Ishikawa (cell line): Measurements from ENCODE around the gene PGAP3.

Source experiments
- YY1 ChIP-seq: IDR thresholded peaks from 2 replicates; pipeline ENCODE4 v1.6.1; 2012; ENCODE audit warnings: low read depth
- TF ChIP-seq, protein P1 (sequence below): IDR thresholded peaks from 2 replicates; pipeline ENCODE4 v1.6.1; 2012

DNA sequence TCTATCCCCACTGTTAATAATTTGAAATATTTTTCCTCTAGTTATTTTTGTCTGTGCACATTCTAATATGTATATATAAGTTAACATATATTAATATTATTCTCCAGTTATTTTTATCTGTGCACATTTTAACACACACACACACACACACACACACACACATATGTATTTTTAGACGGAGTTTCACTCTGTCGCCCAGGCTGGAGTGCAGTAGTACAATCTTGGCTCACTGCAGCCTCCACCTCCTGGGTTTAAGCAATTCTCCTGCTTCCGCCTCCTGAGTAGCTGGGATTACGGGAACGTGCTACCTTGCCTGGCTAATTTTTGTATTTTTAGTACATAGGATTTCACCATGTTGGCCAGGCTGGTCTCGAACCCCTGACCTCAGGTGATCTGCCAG lies 29.8 kb upstream of the PGAP3 start:
- TF ChIP-seq YY1, result no peak
- TF ChIP-seq, protein P1, sequence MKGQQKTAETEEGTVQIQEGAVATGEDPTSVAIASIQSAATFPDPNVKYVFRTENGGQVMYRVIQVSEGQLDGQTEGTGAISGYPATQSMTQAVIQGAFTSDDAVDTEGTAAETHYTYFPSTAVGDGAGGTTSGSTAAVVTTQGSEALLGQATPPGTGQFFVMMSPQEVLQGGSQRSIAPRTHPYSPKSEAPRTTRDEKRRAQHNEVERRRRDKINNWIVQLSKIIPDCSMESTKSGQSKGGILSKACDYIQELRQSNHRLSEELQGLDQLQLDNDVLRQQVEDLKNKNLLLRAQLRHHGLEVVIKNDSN, result no peak
